Endothelial cell of umbilical vein (primary cell): ENCODE data around the gene CERS6.

ENCODE experiments used
- CTCF ChIP-seq, 2 donors: IDR thresholded peaks; 1 replicate in 1 of 2; 2 replicates in 1 of 2; pipeline ENCODE4 v1.5.1; 2011; ENCODE audit warnings: low read length in 2 of 2, mild to moderate bottlenecking in 2 of 2, moderate library complexity in 2 of 2, control low read depth in 1 of 2, inconsistent platforms in 1 of 2, low read depth in 1 of 2; ENCODE audit not compliant: insufficient read depth in 1 of 2; ENCODE audit errors: extremely low read depth in 1 of 2
- FOS ChIP-seq: IDR thresholded peaks from 2 replicates; pipeline ENCODE4 v1.6.1; 2011; ENCODE audit warnings: mild to moderate bottlenecking, low read length, moderate library complexity, borderline replicate concordance; ENCODE audit not compliant: insufficient read depth
- GATA2 ChIP-seq: IDR thresholded peaks from 2 replicates; pipeline ENCODE4 v1.7.0; 2011; ENCODE audit warnings: low read depth, mild to moderate bottlenecking, moderate library complexity, mixed read lengths, low read length; ENCODE audit not compliant: insufficient read length, insufficient read depth
- JUN ChIP-seq: IDR thresholded peaks from 2 replicates; pipeline ENCODE4 v1.6.1; 2011; ENCODE audit warnings: borderline replicate concordance, low read depth; ENCODE audit not compliant: insufficient read length, insufficient read depth
- POLR2A ChIP-seq: IDR thresholded peaks from 2 replicates; pipeline ENCODE4 v1.6.1; 2012; ENCODE audit warnings: low read depth, mild to moderate bottlenecking, control low read depth, low read length
- POLR2AphosphoS5 ChIP-seq: IDR thresholded peaks from 2 replicates; pipeline ENCODE4 v1.6.1; 2012; ENCODE audit warnings: low read depth, mild to moderate bottlenecking, control low read depth, low read length, moderate library complexity; ENCODE audit not compliant: insufficient read depth

GRCh38 chr2:168740788-168741187 lies 284.7 kb downstream of the CERS6 start:
- TF ChIP-seq GATA2 (no peak), CTCF (IDR thresholded peaks at IDR 0.05; ENCODE audit: extremely low read depth in 1 of 2, insufficient read depth in 1 of 2, low read depth in 1 of 2, low read length in 2 of 2) (no peak), POLR2A (no peak), POLR2AphosphoS5 (no peak), JUN (no peak), FOS (no peak)
